K562 (cell line): ENCODE data around the gene LAPTM5. TPM values are rescaled to one million over a fixed set of nuclear protein-coding genes. Genes with fewer than 3 reads are reported as not detected.
A peak's percentile ranks its signal among the peaks of the same experiment; 100 is the strongest.

Source experiments
- ATAC-seq: fragments of 200-7000 bp; cut with Tn5 transposase; 3 replicates; pipeline ENCODE4 v1.9.1; 2020; ENCODE audit warnings: moderate library complexity
- BruUV-seq: library from RNA; stranded (reverse); fragments of 400-500 nt; replicated peaks from 2 replicates; lab custom pipeline; 2021; lab: Mats Ljungman, UMichigan
- CTCF ChIA-PET: fragments of 300-600 bp; formaldehyde crosslinking; extraction: SDS; loops from one replicate; lab custom pipeline; 2021; ENCODE audit warnings: low intra/inter-chr PET ratio; lab: Yijun Ruan, JAX
- POLR2A ChIA-PET: fragments of 300-600, 350-650 bp; sonication (Branson Sonifier 250); formaldehyde crosslinking; extraction: SDS; loops from one replicate; lab custom pipeline; 2021; ENCODE audit warnings: antibody characterized with exemption, inconsistent platforms; lab: Yijun Ruan, JAX
- DNase-seq, 4 experiments: peaks; one replicate each; pipeline versions ENCODE4 v3.0.0 to v3.0.0-alpha.2; 2011 to 2018; ENCODE audit warnings: low spot score in 3 of 4, mixed read lengths in 3 of 4; ENCODE audit errors: extremely low read depth in 1 of 4
- FAIRE-seq: peaks from 2 replicates; lab custom pipeline; 2011; peaks lifted over from hg19 to GRCh38; lab: Jason Lieb, UNC
- H2AFZ ChIP-seq: 2 replicates; pipeline ENCODE4 v1.6.0; 2011; ENCODE audit warnings: low read depth, low read length, control low read depth, inconsistent platforms
- H3K27ac ChIP-seq: fragments of 200-600 bp; 3 replicates; pipeline ENCODE4 v1.8.0; 2011; ENCODE audit warnings: low read depth, mild to moderate bottlenecking, control low read depth, inconsistent platforms, low read length, moderate library complexity, mixed read lengths; ENCODE audit errors: extremely low read depth
- H3K27me3 ChIP-seq, 2 experiments: fragments of 300-600 bp in 1 of 2; 2 replicates in 1 of 2; 3 replicates in 1 of 2; pipeline versions ENCODE4 v1.6.0 to v1.8.0; 2011; ENCODE audit warnings: inconsistent platforms in 2 of 2, low read length in 2 of 2, mild to moderate bottlenecking in 1 of 2, mixed read lengths in 1 of 2, moderate library complexity in 1 of 2; ENCODE audit not compliant: control insufficient read depth in 2 of 2, insufficient read depth in 2 of 2
- H3K36me3 ChIP-seq: fragments of 300-600 bp; 3 replicates; pipeline ENCODE4 v1.8.0; 2011; ENCODE audit warnings: mild to moderate bottlenecking, low read length, inconsistent platforms; ENCODE audit not compliant: control insufficient read depth, insufficient read depth
- H3K4me1 ChIP-seq, 2 experiments: fragments of 200-600 bp in 1 of 2; replicated peaks in 1 of 2; 2 replicates in 1 of 2; 3 replicates in 1 of 2; pipeline versions ENCODE4 v1.5.1 to v1.8.0; 2011; ENCODE audit warnings: inconsistent platforms in 2 of 2, low read length in 2 of 2, mild to moderate bottlenecking in 1 of 2, mixed read lengths in 1 of 2, moderate library complexity in 1 of 2; ENCODE audit not compliant: control insufficient read depth in 2 of 2, insufficient read depth in 2 of 2
- H3K4me2 ChIP-seq: 2 replicates; pipeline ENCODE4 v1.6.1; 2011; ENCODE audit warnings: low read length, control low read depth, inconsistent platforms, mixed read lengths; ENCODE audit not compliant: insufficient read depth
- H3K4me3 ChIP-seq: fragments of 200-600 bp; sonication (generic), shearing (Covaris generic); 2 replicates; pipeline ENCODE4 v1.5.1; 2016; ENCODE audit warnings: control low read depth, inconsistent platforms
- H3K79me2 ChIP-seq: fragments of 200-600 bp; 3 replicates; pipeline ENCODE4 v1.8.0; 2011; ENCODE audit warnings: low read length, inconsistent platforms; ENCODE audit not compliant: control insufficient read depth, insufficient read depth
- H3K9ac ChIP-seq, 2 experiments: 2 replicates each; pipeline versions ENCODE4 v1.6.0 to v1.6.1; 2011; ENCODE audit warnings: low read depth in 2 of 2, low read length in 2 of 2, control low read depth in 1 of 2, inconsistent platforms in 1 of 2, mild to moderate bottlenecking in 1 of 2, mixed read lengths in 1 of 2; ENCODE audit not compliant: insufficient read depth in 1 of 2
- H3K9me1 ChIP-seq: one replicate; pipeline ENCODE4 v1.6.0; 2011; ENCODE audit warnings: inconsistent platforms, mild to moderate bottlenecking, low read length, moderate library complexity; ENCODE audit not compliant: control insufficient read depth, insufficient read depth
- H3K9me3 ChIP-seq: replicated peaks from 2 replicates; pipeline ENCODE4 v1.5.1; 2011; ENCODE audit warnings: low read depth, low read length, inconsistent platforms; ENCODE audit not compliant: control insufficient read depth, insufficient read depth
- H4K20me1 ChIP-seq: replicated peaks from 2 replicates; pipeline ENCODE4 v1.6.1; 2011; ENCODE audit warnings: low read length, inconsistent platforms, mixed read lengths; ENCODE audit not compliant: control insufficient read depth, insufficient read depth
- HIVEP1 ChIP-seq: fragments of 250-450 bp; sonication (Bioruptor Pico); IDR thresholded peaks from 2 replicates; pipeline ENCODE4 v1.4.0; 2020; ENCODE audit warnings: mild to moderate bottlenecking
- NFYB ChIP-seq: IDR thresholded peaks from 2 replicates; pipeline ENCODE4 v1.6.1; 2011; ENCODE audit warnings: mild to moderate bottlenecking, moderate library complexity; ENCODE audit not compliant: insufficient read length; ENCODE audit errors: extremely low read depth
- NRF1 ChIP-seq, 2 experiments: fragments of 450-650 bp; IDR thresholded peaks in 1 of 2; conservative IDR thresholded peaks in 1 of 2; 2 replicates each; pipeline ENCODE4 v1.6.1; 2014; ENCODE audit warnings: mild to moderate bottlenecking in 2 of 2
- RFX1 ChIP-seq: fragments of 450-650 bp; IDR thresholded peaks from 2 replicates; pipeline ENCODE4 v1.6.1; 2016; ENCODE audit warnings: mild to moderate bottlenecking, moderate library complexity
- TAF15 ChIP-seq: fragments of 200-400 bp; formaldehyde crosslinking; IDR thresholded peaks from 2 replicates; pipeline ENCODE4 v1.6.1; 2017; ENCODE audit warnings: mild to moderate bottlenecking, low read depth, low read length, moderate library complexity
- ZBTB1 ChIP-seq: sonication (generic); formaldehyde crosslinking; IDR thresholded peaks from 2 replicates; pipeline ENCODE4 v1.8.1; 2023; ENCODE audit warnings: missing genetic modification reagents, low read depth, mild to moderate bottlenecking, borderline replicate concordance
- ZC3H8 ChIP-seq: fragments of 450-650 bp; IDR thresholded peaks from 2 replicates; pipeline ENCODE4 v1.6.1; 2017
- ZFX ChIP-seq: sonication (generic); formaldehyde crosslinking; IDR thresholded peaks from 2 replicates; pipeline ENCODE4 v1.8.0; 2022; ENCODE audit warnings: mild to moderate bottlenecking, missing genetic modification reagents, moderate library complexity
- WGBS: fragments of 100-300 bp; shearing (Covaris generic); methylation state at CpG from one replicate; pipeline ENCODE4 v1.1.6; 2016; ENCODE audit warnings: low coverage, mixed read lengths; ENCODE audit not compliant: insufficient coverage; ENCODE audit errors: missing lambda C conversion rate; 5-methylcytosine and 5-hydroxymethylcytosine counted together
- in situ Hi-C: fragments of 300-500 bp; cut with MboI; formaldehyde crosslinking; loops from 4 replicates; pipeline ENCODE4 v1.15.0; 2018; ENCODE audit warnings: inconsistent platforms, mixed read lengths
- intact Hi-C: fragments of 100-400 bp; cut with micrococcal nuclease; formaldehyde crosslinking; loops from 2 replicates; pipeline ENCODE4 v1.14.2; 2022
- polyA plus RNA-seq, 8 experiments: library from polyadenylated mRNA; depleted of rRNA in 4 of 8; stranded (reverse) in 5 of 8; unstranded in 3 of 8; fragments of >200 nt; fragmentation: Nextera tagmentation in 2 of 8; fragmentation: Illumina TruSeq in 1 of 8; extraction: Ambion mirVana in 2 of 8; extraction: Trizol in 1 of 8; gene quantifications; 2 replicates each; pipeline versions ENCODE4 v1.2.1 to v1.2.3, GENCODE V29; 2011 to 2014; ENCODE audit warnings: inconsistent platforms in 1 of 8, missing spikeins in 1 of 8
- total RNA-seq, 7 experiments: library from RNA; depleted of rRNA in 6 of 7; stranded (reverse); fragments of >200 nt in 6 of 7; fragmentation: Illumina TruSeq in 2 of 7; extraction: Trizol in 2 of 7; gene quantifications; 2 replicates each; pipeline versions ENCODE4 v1.2.1 to v1.2.3, GENCODE V29; 2011 to 2021; ENCODE audit warnings: low replicate concordance in 1 of 7
- TF ChIP-seq, protein P1 (sequence below): fragments of 450-650 bp; IDR thresholded peaks from 2 replicates; pipeline ENCODE4 v1.6.1; 2016; ENCODE audit warnings: borderline replicate concordance
- TF ChIP-seq, protein P2 (sequence below): fragments of 450-650 bp; conservative IDR thresholded peaks from 2 replicates; pipeline ENCODE4 v1.6.1; 2016; ENCODE audit warnings: missing genetic modification characterization, low read depth, mild to moderate bottlenecking, control low read depth, missing compliant biosample characterization
- TF ChIP-seq, protein P3 (sequence below): fragments of 250-450 bp; sonication (Bioruptor Pico); IDR thresholded peaks from 2 replicates; pipeline ENCODE4 v1.4.0; 2020; ENCODE audit warnings: mild to moderate bottlenecking, moderate library complexity
- TF ChIP-seq, protein P4 (sequence below): sonication (generic); formaldehyde crosslinking; IDR thresholded peaks from 2 replicates; pipeline ENCODE4 v1.8.0; 2022; ENCODE audit warnings: mild to moderate bottlenecking, missing genetic modification reagents

Gene LAPTM5
- total and polyA plus RNA-seq, 9 of the 15 experiments (the other 6 are each of a cell fraction or from before 2014, with no cell fraction given), result 2.4 to 47.3 (median 20.3) TPM

DNA sequence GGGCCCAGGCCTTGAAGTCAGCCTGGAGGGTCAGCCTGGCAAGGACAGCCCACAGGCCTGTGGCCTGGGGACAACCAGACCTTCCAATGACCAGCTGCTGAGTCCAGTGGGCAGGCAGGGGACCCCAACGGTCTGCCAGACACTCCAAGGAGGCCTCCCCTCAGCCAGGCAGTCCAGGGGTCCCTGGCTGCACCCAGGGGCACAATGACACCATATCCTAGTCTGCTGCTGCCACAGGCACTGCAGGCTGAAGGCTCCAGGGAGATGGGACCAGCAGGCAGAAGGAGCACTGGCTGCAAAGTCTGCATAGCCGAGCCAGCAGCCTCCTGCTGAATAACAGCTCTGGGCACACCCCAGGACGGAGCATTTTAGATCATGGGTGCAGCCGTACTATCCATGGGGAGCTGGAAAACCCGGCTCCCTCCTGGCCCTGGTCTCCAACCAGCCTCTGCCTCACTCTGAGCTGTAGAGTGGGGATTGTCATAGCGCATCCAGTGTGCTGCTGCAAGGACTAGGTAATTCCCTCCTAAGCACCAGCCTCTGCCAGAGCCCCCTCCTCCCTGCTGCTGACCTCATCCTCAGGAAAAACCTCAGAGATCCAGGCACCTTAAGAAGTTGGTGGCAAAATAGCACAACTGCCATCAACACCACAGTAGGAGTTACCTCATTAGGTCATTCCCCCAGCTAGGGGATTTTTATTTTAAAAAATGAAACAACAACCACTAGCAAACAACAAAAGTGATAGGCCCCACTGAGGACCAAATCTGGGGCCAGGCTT, 4.8 kb upstream of the LAPTM5 start (continued):
- TF ChIP-seq NRF1 (conservative IDR thresholded peaks at IDR 0.05 in 1 of 2, IDR thresholded peaks at IDR 0.05 in 1 of 2) (peak in 1 of 2 experiments; percentile 12; a peak in 1 of 4 replicates), ZFX (CRISPR knock-in tag) (peak; percentile 58), HIVEP1 (CRISPR knock-in tag) (peak; percentile 8; the same call in 1 of the 2 replicates), NFYB (no peak)
- TF ChIP-seq, protein P1, sequence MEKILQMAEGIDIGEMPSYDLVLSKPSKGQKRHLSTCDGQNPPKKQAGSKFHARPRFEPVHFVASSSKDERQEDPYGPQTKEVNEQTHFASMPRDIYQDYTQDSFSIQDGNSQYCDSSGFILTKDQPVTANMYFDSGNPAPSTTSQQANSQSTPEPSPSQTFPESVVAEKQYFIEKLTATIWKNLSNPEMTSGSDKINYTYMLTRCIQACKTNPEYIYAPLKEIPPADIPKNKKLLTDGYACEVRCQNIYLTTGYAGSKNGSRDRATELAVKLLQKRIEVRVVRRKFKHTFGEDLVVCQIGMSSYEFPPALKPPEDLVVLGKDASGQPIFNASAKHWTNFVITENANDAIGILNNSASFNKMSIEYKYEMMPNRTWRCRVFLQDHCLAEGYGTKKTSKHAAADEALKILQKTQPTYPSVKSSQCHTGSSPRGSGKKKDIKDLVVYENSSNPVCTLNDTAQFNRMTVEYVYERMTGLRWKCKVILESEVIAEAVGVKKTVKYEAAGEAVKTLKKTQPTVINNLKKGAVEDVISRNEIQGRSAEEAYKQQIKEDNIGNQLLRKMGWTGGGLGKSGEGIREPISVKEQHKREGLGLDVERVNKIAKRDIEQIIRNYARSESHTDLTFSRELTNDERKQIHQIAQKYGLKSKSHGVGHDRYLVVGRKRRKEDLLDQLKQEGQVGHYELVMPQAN, result no peak

DNA sequence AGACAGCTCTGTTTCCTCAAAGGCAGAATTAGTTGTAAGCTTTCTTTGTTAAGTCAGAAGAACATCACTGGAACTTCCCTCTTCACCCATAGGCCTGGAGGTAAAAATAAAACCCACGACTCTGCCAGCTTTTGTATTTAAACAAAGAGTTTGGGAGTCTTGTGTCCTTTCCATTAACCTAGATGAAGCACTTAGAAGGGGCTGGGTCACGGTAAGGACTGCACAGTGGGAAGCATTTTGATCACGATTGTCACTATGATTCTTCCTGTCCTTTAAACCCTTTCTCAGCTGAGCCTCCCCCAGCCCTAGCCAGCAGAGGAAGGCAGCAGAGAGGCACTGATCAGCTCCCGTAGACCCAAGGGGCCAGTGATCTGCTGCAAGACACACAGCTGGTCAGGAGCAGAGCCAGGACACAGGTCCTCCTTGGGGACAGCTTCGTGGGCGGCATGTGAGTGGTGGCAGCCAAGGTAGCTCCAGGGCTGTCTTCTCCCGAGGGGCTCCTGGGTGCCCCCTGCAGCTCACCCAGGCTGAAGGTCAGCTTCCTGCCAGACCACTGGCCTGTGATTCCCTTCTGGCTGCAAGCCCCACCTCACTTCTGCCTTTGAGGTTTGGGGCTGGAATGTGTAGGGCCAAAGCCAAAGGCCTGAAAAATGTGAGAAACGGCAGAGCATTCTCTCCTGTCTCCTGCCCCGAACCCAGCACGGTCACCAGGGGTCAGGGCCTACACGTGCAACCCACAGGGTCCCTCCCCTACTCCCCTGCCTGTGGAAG, 4.0 kb upstream of the LAPTM5 start:
- DNase-seq, result peak; percentile 54 to 71 (median 64)
- CTCF ChIA-PET, result interaction anchor here (0.7 kb wide), 1 partner anchor 886 kb away, joined by 3 read pairs; no protein-coding TSS in a partner anchor
- TF ChIP-seq, protein P2, sequence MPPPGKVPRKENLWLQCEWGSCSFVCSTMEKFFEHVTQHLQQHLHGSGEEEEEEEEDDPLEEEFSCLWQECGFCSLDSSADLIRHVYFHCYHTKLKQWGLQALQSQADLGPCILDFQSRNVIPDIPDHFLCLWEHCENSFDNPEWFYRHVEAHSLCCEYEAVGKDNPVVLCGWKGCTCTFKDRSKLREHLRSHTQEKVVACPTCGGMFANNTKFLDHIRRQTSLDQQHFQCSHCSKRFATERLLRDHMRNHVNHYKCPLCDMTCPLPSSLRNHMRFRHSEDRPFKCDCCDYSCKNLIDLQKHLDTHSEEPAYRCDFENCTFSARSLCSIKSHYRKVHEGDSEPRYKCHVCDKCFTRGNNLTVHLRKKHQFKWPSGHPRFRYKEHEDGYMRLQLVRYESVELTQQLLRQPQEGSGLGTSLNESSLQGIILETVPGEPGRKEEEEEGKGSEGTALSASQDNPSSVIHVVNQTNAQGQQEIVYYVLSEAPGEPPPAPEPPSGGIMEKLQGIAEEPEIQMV (tag), result no peak
- no peak for TF ChIP-seq RFX1
- no peak for TF ChIP-seq ZBTB1 (CRISPR knock-in tag)
- no peak for TF ChIP-seq TAF15
- TF ChIP-seq, protein P3, sequence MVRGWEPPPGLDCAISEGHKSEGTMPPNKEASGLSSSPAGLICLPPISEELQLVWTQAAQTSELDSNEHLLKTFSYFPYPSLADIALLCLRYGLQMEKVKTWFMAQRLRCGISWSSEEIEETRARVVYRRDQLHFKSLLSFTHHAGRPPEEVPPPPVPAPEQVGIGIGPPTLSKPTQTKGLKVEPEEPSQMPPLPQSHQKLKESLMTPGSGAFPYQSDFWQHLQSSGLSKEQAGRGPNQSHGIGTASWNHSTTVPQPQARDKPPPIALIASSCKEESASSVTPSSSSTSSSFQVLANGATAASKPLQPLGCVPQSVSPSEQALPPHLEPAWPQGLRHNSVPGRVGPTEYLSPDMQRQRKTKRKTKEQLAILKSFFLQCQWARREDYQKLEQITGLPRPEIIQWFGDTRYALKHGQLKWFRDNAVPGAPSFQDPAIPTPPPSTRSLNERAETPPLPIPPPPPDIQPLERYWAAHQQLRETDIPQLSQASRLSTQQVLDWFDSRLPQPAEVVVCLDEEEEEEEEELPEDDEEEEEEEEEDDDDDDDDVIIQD (CRISPR knock-in tag), result 0 out of 2 replicates have a peak, but pooled peaks have one; percentile 69
- TF ChIP-seq ZC3H8, result no peak
- TF ChIP-seq, protein P4, sequence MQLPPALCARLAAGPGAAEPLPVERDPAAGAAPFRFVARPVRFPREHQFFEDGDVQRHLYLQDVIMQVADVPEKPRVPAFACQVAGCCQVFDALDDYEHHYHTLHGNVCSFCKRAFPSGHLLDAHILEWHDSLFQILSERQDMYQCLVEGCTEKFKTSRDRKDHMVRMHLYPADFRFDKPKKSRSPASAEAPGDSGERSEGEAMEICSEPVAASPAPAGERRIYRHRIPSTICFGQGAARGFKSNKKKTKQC (CRISPR knock-in tag), result no peak

More for the DNA sequence above, 4.0 kb upstream of the LAPTM5 start:
- peak overlapping the region; percentile 63 to 91 for H3K9ac ChIP-seq
- peak; percentile 29 for FAIRE-seq
- H3K4me3 ChIP-seq, result no peak overlapping the region
- POLR2A ChIA-PET, result interaction anchor here (0.5 to 4.1 kb wide), 15 partner anchors 9 to 1372 kb away, joined by 3 to 23 read pairs (median 4); no protein-coding TSS in a partner anchor
- H4K20me1 ChIP-seq, result no peaks in the 10 kb centered on the region
- intact Hi-C loops, result loop anchor here (1.0 to 2.0 kb wide), 2 partner anchors 17 to 42 kb away; no protein-coding TSS in a partner anchor
- ATAC-seq, result peak; percentile 50
- H3K27ac ChIP-seq, result peak overlapping the region; percentile 78
- no peaks in the 10 kb centered on the region; a peak in 1 of 5 replicates for H3K27me3 ChIP-seq
- BruUV-seq, result no TSS peak
- H3K4me2 ChIP-seq, result peak overlapping the region; percentile 62
- H2AFZ ChIP-seq, result peak overlapping the region; percentile 92
- 21% methylated on average over 11 of the region's 11 CpGs for WGBS
- H3K9me3 ChIP-seq, result no peaks in the 10 kb centered on the region
- H3K79me2 ChIP-seq, result peaks cover 8% of the 10 kb centered on the region; the same call in 1 of the 3 replicates
- peaks cover 79 to 94% of the 10 kb centered on the region in 2 experiments for H3K4me1 ChIP-seq
- no peaks in the 10 kb centered on the region for H3K36me3 ChIP-seq
- in situ Hi-C loops, result no loop called here
- no peaks in the 10 kb centered on the region for H3K9me1 ChIP-seq
